DND-41 (cell line): Measurements from ENCODE around the gene MAP3K2.

Source experiments
- ATAC-seq: fragments of 200-7000 bp; cut with Tn5 transposase; 3 replicates; pipeline ENCODE4 v1.9.1; 2021; ENCODE audit warnings: low read depth; ENCODE audit not compliant: insufficient read depth
- DNase-seq: peaks from one replicate; pipeline ENCODE4 v3.0.0-alpha.2; 2020
- H2AFZ ChIP-seq: 2 replicates; pipeline ENCODE4 v1.6.0; 2012; ENCODE audit warnings: low read depth, low read length
- H3K27ac ChIP-seq: 2 replicates; pipeline ENCODE4 v1.5.1; 2012; ENCODE audit warnings: low read length, inconsistent platforms
- H3K27me3 ChIP-seq: fragments of 200-600 bp; sonication (generic); 2 replicates; pipeline ENCODE4 v1.6.0; 2012; ENCODE audit warnings: low read length, mild to moderate bottlenecking, inconsistent platforms; ENCODE audit not compliant: insufficient read depth, poor library complexity
- H3K36me3 ChIP-seq: 2 replicates; pipeline ENCODE4 v1.5.1; 2012; ENCODE audit warnings: low read length, inconsistent platforms; ENCODE audit not compliant: insufficient read depth
- H3K4me1 ChIP-seq: 2 replicates; pipeline ENCODE4 v1.5.1; 2012; ENCODE audit warnings: mild to moderate bottlenecking, low read length; ENCODE audit not compliant: insufficient read depth
- H3K4me2 ChIP-seq: 2 replicates; pipeline ENCODE4 v1.6.0; 2012; ENCODE audit warnings: mild to moderate bottlenecking, moderate library complexity, low read length, inconsistent platforms; ENCODE audit not compliant: insufficient read depth
- H3K4me3 ChIP-seq, 2 experiments: fragments of 200-600 bp in 1 of 2; shearing (Covaris generic) in 1 of 2; 2 replicates each; pipeline ENCODE4 v1.5.1; 2012 to 2016; ENCODE audit warnings: inconsistent platforms in 2 of 2, low read length in 2 of 2, mild to moderate bottlenecking in 2 of 2, low read depth in 1 of 2, moderate library complexity in 1 of 2
- H3K79me2 ChIP-seq: 2 replicates; pipeline ENCODE4 v1.6.0; 2012; ENCODE audit warnings: low read length, inconsistent platforms; ENCODE audit not compliant: insufficient read depth
- H3K9ac ChIP-seq: 2 replicates; pipeline ENCODE4 v1.6.0; 2012; ENCODE audit warnings: low read depth, mild to moderate bottlenecking, inconsistent platforms, low read length, moderate library complexity
- H3K9me3 ChIP-seq: 2 replicates; pipeline ENCODE4 v1.5.1; 2012; ENCODE audit warnings: low read length, moderate library complexity, mild to moderate bottlenecking, inconsistent platforms; ENCODE audit not compliant: insufficient read depth, severe bottlenecking
- H4K20me1 ChIP-seq: 2 replicates; pipeline ENCODE4 v1.6.0; 2012; ENCODE audit warnings: low read length; ENCODE audit not compliant: insufficient read depth
- EZH2 ChIP-seq: IDR thresholded peaks from 3 replicates; pipeline ENCODE4 v1.6.1; 2012; ENCODE audit warnings: borderline replicate concordance, low read depth, mild to moderate bottlenecking, moderate library complexity, low read length, inconsistent platforms; ENCODE audit not compliant: severe bottlenecking
- TF ChIP-seq, protein P1 (sequence below): IDR thresholded peaks from 2 replicates; pipeline ENCODE4 v1.5.1; 2012; ENCODE audit warnings: borderline replicate concordance, low read length, moderate library complexity, mild to moderate bottlenecking; ENCODE audit not compliant: poor library complexity, severe bottlenecking; ENCODE audit errors: extremely low read depth

MAP3K2 gene

GRCh38 chr2:127371037-127371436 lies 16.7 kb downstream of the MAP3K2 start:
- H3K4me1 ChIP-seq, result no peaks in the 10 kb centered on the region
- no peak overlapping the region for H2AFZ ChIP-seq
- no peak overlapping the region for H3K9ac ChIP-seq
- H3K4me3 ChIP-seq, result no peak overlapping the region
- DNase-seq (no peak), ATAC-seq (no peak)
- no peak overlapping the region for H3K4me2 ChIP-seq
- TF ChIP-seq, protein P1, sequence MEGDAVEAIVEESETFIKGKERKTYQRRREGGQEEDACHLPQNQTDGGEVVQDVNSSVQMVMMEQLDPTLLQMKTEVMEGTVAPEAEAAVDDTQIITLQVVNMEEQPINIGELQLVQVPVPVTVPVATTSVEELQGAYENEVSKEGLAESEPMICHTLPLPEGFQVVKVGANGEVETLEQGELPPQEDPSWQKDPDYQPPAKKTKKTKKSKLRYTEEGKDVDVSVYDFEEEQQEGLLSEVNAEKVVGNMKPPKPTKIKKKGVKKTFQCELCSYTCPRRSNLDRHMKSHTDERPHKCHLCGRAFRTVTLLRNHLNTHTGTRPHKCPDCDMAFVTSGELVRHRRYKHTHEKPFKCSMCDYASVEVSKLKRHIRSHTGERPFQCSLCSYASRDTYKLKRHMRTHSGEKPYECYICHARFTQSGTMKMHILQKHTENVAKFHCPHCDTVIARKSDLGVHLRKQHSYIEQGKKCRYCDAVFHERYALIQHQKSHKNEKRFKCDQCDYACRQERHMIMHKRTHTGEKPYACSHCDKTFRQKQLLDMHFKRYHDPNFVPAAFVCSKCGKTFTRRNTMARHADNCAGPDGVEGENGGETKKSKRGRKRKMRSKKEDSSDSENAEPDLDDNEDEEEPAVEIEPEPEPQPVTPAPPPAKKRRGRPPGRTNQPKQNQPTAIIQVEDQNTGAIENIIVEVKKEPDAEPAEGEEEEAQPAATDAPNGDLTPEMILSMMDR, result no peak
- no peak overlapping the region for H3K27ac ChIP-seq
- peaks cover 14% of the 10 kb centered on the region for H4K20me1 ChIP-seq
- peaks cover 96% of the 10 kb centered on the region for H3K79me2 ChIP-seq
- peaks cover 11% of the 10 kb centered on the region; the same call in 1 of the 2 replicates for H3K36me3 ChIP-seq
- H3K27me3 ChIP-seq, result no peaks in the 10 kb centered on the region
- peaks cover 37% of the 10 kb centered on the region for H3K9me3 ChIP-seq

GRCh38 chr2:127370010-127370409 lies 17.8 kb downstream of the MAP3K2 start:
- H3K79me2 ChIP-seq, result peaks cover 97% of the 10 kb centered on the region

GRCh38 chr2:127365211-127365643 lies 22.5 kb downstream of the MAP3K2 start:
- H3K36me3 ChIP-seq, result 0 out of 2 replicates have a peak, but pooled peaks cover 6% of the 10 kb centered on the region
- H3K79me2 ChIP-seq, result peaks cover 95% of the 10 kb centered on the region
- no peak overlapping the region for H3K27ac ChIP-seq
- ATAC-seq (peak; percentile 50), DNase-seq (no peak)
- H2AFZ ChIP-seq, result no peak overlapping the region
- peaks cover 44% of the 10 kb centered on the region for H4K20me1 ChIP-seq
- TF ChIP-seq, protein P1, result no peak
- no peak for TF ChIP-seq EZH2
- H3K4me2 ChIP-seq, result no peak overlapping the region
- peaks cover 5% of the 10 kb centered on the region for H3K9me3 ChIP-seq
- no peak overlapping the region for H3K9ac ChIP-seq
- H3K4me3 ChIP-seq, result no peak overlapping the region
- no peaks in the 10 kb centered on the region for H3K27me3 ChIP-seq
- no peaks in the 10 kb centered on the region for H3K4me1 ChIP-seq

More at GRCh38 chr2:127370010-127370409, 17.8 kb downstream of the MAP3K2 start:
- peaks cover 25% of the 10 kb centered on the region for H4K20me1 ChIP-seq
- no peaks in the 10 kb centered on the region for H3K27me3 ChIP-seq
- H3K27ac ChIP-seq, result no peak overlapping the region
- H3K4me1 ChIP-seq, result no peaks in the 10 kb centered on the region
- no peak overlapping the region for H2AFZ ChIP-seq
- TF ChIP-seq EZH2, result no peak
- TF ChIP-seq, protein P1, result no peak
- H3K9ac ChIP-seq, result no peak overlapping the region
- H3K9me3 ChIP-seq, result peaks cover 32% of the 10 kb centered on the region
- ATAC-seq (no peak), DNase-seq (no peak)
- no peak overlapping the region for H3K4me3 ChIP-seq
- H3K4me2 ChIP-seq, result no peak overlapping the region
- peaks cover 11% of the 10 kb centered on the region; the same call in 1 of the 2 replicates for H3K36me3 ChIP-seq

- H3K36me3 ChIP-seq, result no peaks in the 10 kb centered on the region
- peaks cover 51% of the 10 kb centered on the region for H4K20me1 ChIP-seq
- no peaks in the 10 kb centered on the region for H3K4me1 ChIP-seq
- H3K27ac ChIP-seq, result no peak overlapping the region
- no peaks in the 10 kb centered on the region for H3K9me3 ChIP-seq
- no peak for DNase-seq
- H3K9ac ChIP-seq, result no peak overlapping the region
- no peaks in the 10 kb centered on the region for H3K27me3 ChIP-seq
- H2AFZ ChIP-seq, result no peak overlapping the region
- peaks cover 98% of the 10 kb centered on the region for H3K79me2 ChIP-seq
- H3K4me3 ChIP-seq, result no peak overlapping the region
- no peak for ATAC-seq
- H3K4me2 ChIP-seq, result no peak overlapping the region
- no peak for TF ChIP-seq EZH2
- TF ChIP-seq, protein P1, result no peak
Observed at GRCh38 chr2:127362971-127363370, 24.8 kb downstream of the MAP3K2 start.
